IMR-90 (cell line): ENCODE results near the gene WDR76.

Experiments
- MAZ ChIP-seq: IDR thresholded peaks from 2 replicates; pipeline ENCODE4 v1.6.1; 2012; ENCODE audit warnings: low read depth, mild to moderate bottlenecking, low read length, improper control_type of control experiment, moderate library complexity, borderline replicate concordance
- RAD21 ChIP-seq: IDR thresholded peaks from 2 replicates; pipeline ENCODE4 v1.6.1; 2012; ENCODE audit warnings: low read length, improper control_type of control experiment
- SMC3 ChIP-seq: fragments of 150-350 bp; IDR thresholded peaks from 2 replicates; pipeline ENCODE4 v1.6.1; 2016; ENCODE audit warnings: low read depth, mild to moderate bottlenecking, antibody characterized with exemption, low read length, moderate library complexity
- TF ChIP-seq, protein P1 (sequence below): conservative IDR thresholded peaks from 2 replicates; pipeline ENCODE4 v1.5.1; 2012; ENCODE audit warnings: mild to moderate bottlenecking, low read depth, low read length, improper control_type of control experiment

DNA sequence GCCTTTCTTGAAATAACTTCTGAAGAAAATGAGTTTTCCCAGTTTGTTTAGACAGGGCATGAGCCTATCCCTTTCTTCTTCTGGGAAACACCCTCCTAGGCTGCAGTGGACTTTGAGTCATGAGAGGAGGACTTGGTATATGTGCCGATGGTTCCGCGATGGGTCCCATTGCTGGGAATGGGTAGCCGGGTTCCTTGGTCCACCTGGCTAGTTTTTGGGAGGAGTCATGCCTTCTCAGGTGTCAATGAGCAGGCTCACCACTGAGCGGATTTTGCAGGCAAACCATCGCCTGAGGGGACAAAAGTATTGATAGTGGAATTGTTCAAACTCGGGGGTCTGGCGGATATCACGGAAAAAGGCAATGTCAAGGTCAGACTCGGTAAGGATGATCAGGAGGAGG is 46.8 kb downstream of the WDR76 start:
- TF ChIP-seq MAZ (no peak), RAD21 (no peak), SMC3 (no peak)
- TF ChIP-seq, protein P1, sequence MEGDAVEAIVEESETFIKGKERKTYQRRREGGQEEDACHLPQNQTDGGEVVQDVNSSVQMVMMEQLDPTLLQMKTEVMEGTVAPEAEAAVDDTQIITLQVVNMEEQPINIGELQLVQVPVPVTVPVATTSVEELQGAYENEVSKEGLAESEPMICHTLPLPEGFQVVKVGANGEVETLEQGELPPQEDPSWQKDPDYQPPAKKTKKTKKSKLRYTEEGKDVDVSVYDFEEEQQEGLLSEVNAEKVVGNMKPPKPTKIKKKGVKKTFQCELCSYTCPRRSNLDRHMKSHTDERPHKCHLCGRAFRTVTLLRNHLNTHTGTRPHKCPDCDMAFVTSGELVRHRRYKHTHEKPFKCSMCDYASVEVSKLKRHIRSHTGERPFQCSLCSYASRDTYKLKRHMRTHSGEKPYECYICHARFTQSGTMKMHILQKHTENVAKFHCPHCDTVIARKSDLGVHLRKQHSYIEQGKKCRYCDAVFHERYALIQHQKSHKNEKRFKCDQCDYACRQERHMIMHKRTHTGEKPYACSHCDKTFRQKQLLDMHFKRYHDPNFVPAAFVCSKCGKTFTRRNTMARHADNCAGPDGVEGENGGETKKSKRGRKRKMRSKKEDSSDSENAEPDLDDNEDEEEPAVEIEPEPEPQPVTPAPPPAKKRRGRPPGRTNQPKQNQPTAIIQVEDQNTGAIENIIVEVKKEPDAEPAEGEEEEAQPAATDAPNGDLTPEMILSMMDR = no peak
